ENCODE data around the gene OR4N2. TPM values are rescaled to one million over a fixed set of nuclear protein-coding genes. Genes with fewer than 3 reads are reported as not detected.
"Not testable (repeated sequence)": the region's sequence is repeated elsewhere in the genome, so short reads cannot be mapped to it uniquely, and the experiment has no call there.

OR4N2 gene
- total RNA-seq, 6 experiments from 2014 or later: not detected

GRCh38 chr14:19851365-19851764 is 47.8 kb downstream of the OR4N2 start:
- TF ChIP-seq POLR2A (IDR thresholded peaks at IDR 0.05) (no peak), CTCF (IDR thresholded peaks at IDR 0.05) (no peak)
- intact Hi-C loops (cut with DNase I): no loop called here
- no peaks in the 10 kb centered on the region for H3K4me1 ChIP-seq
- no peak overlapping the region for H3K4me3 ChIP-seq
- no peak for DNase-seq
- H3K9me3 ChIP-seq: no peaks in the 10 kb centered on the region
- H3K27me3 ChIP-seq: no peaks in the 10 kb centered on the region
- no peak overlapping the region for H3K27ac ChIP-seq
- no peak for ATAC-seq
- H3K36me3 ChIP-seq: no peaks in the 10 kb centered on the region

DNA sequence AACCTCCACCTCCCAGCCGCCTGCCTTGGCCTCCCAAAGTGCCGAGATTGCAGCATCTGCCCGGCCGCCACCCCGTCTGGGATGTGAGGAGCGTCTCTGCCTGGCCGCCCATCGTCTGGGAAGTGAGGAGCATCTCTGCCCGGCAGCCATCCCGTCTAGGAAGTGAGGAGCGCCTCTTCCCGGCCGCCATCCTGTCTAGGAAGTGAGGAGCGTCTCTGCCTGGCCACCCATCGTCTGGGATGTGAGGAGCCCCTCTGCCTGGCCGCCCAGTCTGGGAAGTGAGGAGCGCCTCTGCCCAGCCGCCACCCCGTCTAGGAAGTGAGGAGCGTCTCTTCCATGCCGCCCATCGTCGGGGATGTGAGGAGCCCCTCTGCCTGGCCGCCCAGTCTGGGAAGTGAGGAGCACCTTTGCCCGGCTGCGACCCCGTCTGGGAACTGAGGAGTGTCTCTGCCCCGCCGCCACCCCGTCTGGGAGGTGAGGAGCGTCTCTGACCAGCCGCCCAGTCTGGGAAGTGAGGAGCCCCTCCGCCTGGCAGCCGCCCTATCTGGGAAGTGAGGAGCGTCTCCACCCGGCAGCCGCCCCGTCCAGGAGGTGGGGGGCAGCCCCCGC is 62.6 kb downstream of the OR4N2 start:
- WGBS (ENCODE audit: insufficient coverage, low coverage, low lambda C conversion rate, missing lambda C conversion rate): no CpG with 5 or more reads among the region's 39 CpGs
- H3K9me3 ChIP-seq; H3K36me3 ChIP-seq; ATAC-seq; H3K27ac ChIP-seq; H3K4me3 ChIP-seq; intact Hi-C loops (cut with DNase I); H3K27me3 ChIP-seq; H3K4me1 ChIP-seq; DNase-seq: not testable (repeated sequence)

- no peak for DNase-seq
- H3K4me3 ChIP-seq: no peak overlapping the region
- TF ChIP-seq POLR2A (IDR thresholded peaks at IDR 0.05) (no peak), CTCF (IDR thresholded peaks at IDR 0.05) (no peak)
- ATAC-seq: no peak
- WGBS (ENCODE audit: insufficient coverage, low coverage, low lambda C conversion rate, missing lambda C conversion rate): 32% methylated on average over 6 of the region's 6 CpGs
- no peak overlapping the region for H3K27ac ChIP-seq
- H3K9me3 ChIP-seq: no peaks in the 10 kb centered on the region
- no peaks in the 10 kb centered on the region for H3K27me3 ChIP-seq
- intact Hi-C loops (cut with DNase I): no loop called here
- no peaks in the 10 kb centered on the region for H3K4me1 ChIP-seq
- H3K36me3 ChIP-seq: no peaks in the 10 kb centered on the region
Measured at GRCh38 chr14:19873178-19873577, 69.6 kb downstream of the OR4N2 start.

- Histone ChIP-seq H3K9me3 (no peaks in the 10 kb centered on the region), H3K4me1 (no peaks in the 10 kb centered on the region), H3K4me3 (no peak within 1 kb of the TSS), H3K27ac (no peak within 1 kb of the TSS), H3K27me3 (no peaks in the 10 kb centered on the region), H3K36me3 (no peaks in the 10 kb centered on the region)
- no peak for ATAC-seq
- 46% methylated on average over 2 of the region's 2 CpGs for WGBS (ENCODE audit: insufficient coverage, low coverage, low lambda C conversion rate, missing lambda C conversion rate)
- DNase-seq: no peak
- TF ChIP-seq POLR2A (IDR thresholded peaks at IDR 0.05) (no peak), CTCF (IDR thresholded peaks at IDR 0.05) (no peak)
- intact Hi-C loops (cut with DNase I): no loop called here
Measured at GRCh38 chr14:19874842-19875241, 71.3 kb downstream of the OR4N2 start, which contains the start of gene OR4K2. Gene OR4K2, plus strand, starts transcription at chr14:19875142. Its CDS starts 1,126 bp downstream, at chr14:19876268.

DNA sequence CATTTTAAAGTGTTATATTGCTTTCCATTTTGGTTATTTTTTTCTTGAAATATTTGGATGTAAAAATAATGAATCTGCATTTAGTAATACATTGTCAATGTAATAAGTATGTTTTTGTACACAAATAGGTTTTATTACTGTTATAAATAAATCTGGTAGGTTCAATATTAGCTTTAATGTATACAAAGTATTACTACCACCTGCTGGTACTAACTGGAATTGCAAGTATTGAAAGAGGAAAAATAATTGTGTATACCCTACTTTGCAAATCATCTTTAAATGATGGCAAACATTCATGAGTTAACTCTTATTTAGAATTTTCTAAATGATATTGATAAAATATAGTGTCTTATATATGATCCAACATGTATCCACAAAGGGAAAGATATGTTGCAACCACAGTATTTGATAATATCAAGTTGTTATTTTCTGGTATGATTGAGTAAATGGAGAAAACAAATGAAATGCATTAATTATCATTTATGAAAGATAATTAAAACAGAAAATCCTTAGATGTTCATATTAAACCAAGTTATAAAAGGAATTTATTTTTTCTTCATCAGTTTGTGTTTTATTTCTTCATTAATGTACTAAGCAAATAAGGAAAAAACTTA is 74.6 kb downstream of the OR4N2 start:
- intact Hi-C loops (cut with DNase I): no loop called here
- Histone ChIP-seq H3K27ac (no peak overlapping the region), H3K4me3 (no peak overlapping the region), H3K9me3 (no peaks in the 10 kb centered on the region), H3K4me1 (no peaks in the 10 kb centered on the region), H3K36me3 (no peaks in the 10 kb centered on the region), H3K27me3 (no peaks in the 10 kb centered on the region)
- TF ChIP-seq POLR2A (IDR thresholded peaks at IDR 0.05) (no peak), CTCF (IDR thresholded peaks at IDR 0.05) (peak; percentile 29 to 75 (median 62))
- DNase-seq (no peak), ATAC-seq (no peak)

Other genes with a start within 250 kb of the OR4N2 start
- gene OR11H2, start 89.9 kb upstream of the OR4N2 start, total RNA-seq: not detected
- not detected for gene OR4Q3, start 60.2 kb upstream of the OR4N2 start, total RNA-seq
- gene OR4M1, start 30.3 kb upstream of the OR4N2 start, total RNA-seq: not detected
- not detected for gene OR4K2, start 71.4 kb downstream of the OR4N2 start, total RNA-seq
- gene OR4K5, start 116.8 kb downstream of the OR4N2 start, total RNA-seq: not detected
- gene OR4K1, start 127.1 kb downstream of the OR4N2 start, total RNA-seq: not detected
- gene OR4K15, start 171.8 kb downstream of the OR4N2 start, total RNA-seq: not detected
- not detected for gene OR4Q2, start 198.4 kb downstream of the OR4N2 start, total RNA-seq
- not detected for gene OR4K14, start 215.5 kb downstream of the OR4N2 start, total RNA-seq
- gene OR4K13, start 232.3 kb downstream of the OR4N2 start, total RNA-seq: not detected

All from right lobe of liver (tissue), 6 donors.